Thyroid gland (tissue), 4 donors: ENCODE data around the gene NF1. TPM values are rescaled to one million over a fixed set of nuclear protein-coding genes. Genes with fewer than 3 reads are reported as not detected.

Experiments
- DNase-seq, 2 donors: peaks; one replicate each; pipeline ENCODE4 v3.0.0-alpha.2; 2019
- H3K27ac ChIP-seq, 3 donors: fragments of 200-600 bp; sonication (generic); 1 replicate in 2 of 3; 2 replicates in 1 of 3; pipeline ENCODE4 v1.5.1; 2016 to 2019; ENCODE audit warnings: mild to moderate bottlenecking in 1 of 3, moderate library complexity in 1 of 3
- H3K27me3 ChIP-seq: fragments of 200-600 bp; sonication (generic); one replicate; pipeline ENCODE4 v1.5.1; 2019
- H3K36me3 ChIP-seq, 2 donors: fragments of 200-600 bp; sonication (generic); one replicate each; pipeline ENCODE4 v1.5.1; 2016 to 2019
- H3K4me1 ChIP-seq, 2 donors: fragments of 200-600 bp; sonication (generic); one replicate each; pipeline ENCODE4 v1.5.1; 2017 to 2019
- H3K4me3 ChIP-seq, 3 donors: fragments of 200-600 bp; sonication (generic); replicated peaks in 1 of 3; 1 replicate in 2 of 3; 2 replicates in 1 of 3; pipeline ENCODE4 v1.5.1; 2016; ENCODE audit warnings: mild to moderate bottlenecking in 1 of 3
- H3K9me3 ChIP-seq: fragments of 200-600 bp; sonication (generic); one replicate; pipeline ENCODE4 v1.5.1; 2017
- POLR2A ChIP-seq, 2 donors: fragments of 450-650 bp; IDR thresholded peaks; one replicate each; pipeline ENCODE4 v1.6.1; 2017; ENCODE audit warnings: antibody characterized with exemption in 2 of 2, mild to moderate bottlenecking in 2 of 2, moderate library complexity in 1 of 2
- WGBS, 2 donors: methylation state at CpG; one replicate each; pipeline ENCODE4 v1.1.5; 2017; 5-methylcytosine and 5-hydroxymethylcytosine counted together
- intact Hi-C: fragments of 100-400 bp; cut with DNase I; formaldehyde crosslinking; loops from one replicate; pipeline ENCODE4 v1.15.1; 2023
- total RNA-seq, 4 donors: library from RNA; depleted of rRNA; stranded (reverse); fragments of >200 nt; gene quantifications; one replicate each; pipeline ENCODE4 v1.2.3, GENCODE V29; 2016
- TF ChIP-seq, protein P1 (sequence below), 6 experiments: fragments of 200-600 bp in 3 of 6; fragments of 450-650 bp in 3 of 6; sonication (generic) in 3 of 6; IDR thresholded peaks; one replicate each; pipeline ENCODE4 v1.5.1; 2016 to 2019; ENCODE audit warnings: antibody characterized with exemption in 6 of 6, mild to moderate bottlenecking in 2 of 6, inconsistent platforms in 1 of 6, moderate library complexity in 1 of 6

Gene NF1
- total RNA-seq, 4 donors from 2014 or later, result 102 to 208 (median 129) TPM

- Histone ChIP-seq H3K27ac (no peak overlapping the region), H3K27me3 (no peaks in the 10 kb centered on the region), H3K9me3 (no peaks in the 10 kb centered on the region), H3K4me3 (no peak overlapping the region), H3K36me3 (no peaks in the 10 kb centered on the region), H3K4me1 (no peaks in the 10 kb centered on the region)
- no peak for DNase-seq
- intact Hi-C loops, result no loop called here
- 82 to 89% methylated on average over 19 of the region's 19 CpGs for WGBS, 2 donors
- no peak for TF ChIP-seq POLR2A (IDR thresholded peaks at IDR 0.05)
- TF ChIP-seq, protein P1, sequence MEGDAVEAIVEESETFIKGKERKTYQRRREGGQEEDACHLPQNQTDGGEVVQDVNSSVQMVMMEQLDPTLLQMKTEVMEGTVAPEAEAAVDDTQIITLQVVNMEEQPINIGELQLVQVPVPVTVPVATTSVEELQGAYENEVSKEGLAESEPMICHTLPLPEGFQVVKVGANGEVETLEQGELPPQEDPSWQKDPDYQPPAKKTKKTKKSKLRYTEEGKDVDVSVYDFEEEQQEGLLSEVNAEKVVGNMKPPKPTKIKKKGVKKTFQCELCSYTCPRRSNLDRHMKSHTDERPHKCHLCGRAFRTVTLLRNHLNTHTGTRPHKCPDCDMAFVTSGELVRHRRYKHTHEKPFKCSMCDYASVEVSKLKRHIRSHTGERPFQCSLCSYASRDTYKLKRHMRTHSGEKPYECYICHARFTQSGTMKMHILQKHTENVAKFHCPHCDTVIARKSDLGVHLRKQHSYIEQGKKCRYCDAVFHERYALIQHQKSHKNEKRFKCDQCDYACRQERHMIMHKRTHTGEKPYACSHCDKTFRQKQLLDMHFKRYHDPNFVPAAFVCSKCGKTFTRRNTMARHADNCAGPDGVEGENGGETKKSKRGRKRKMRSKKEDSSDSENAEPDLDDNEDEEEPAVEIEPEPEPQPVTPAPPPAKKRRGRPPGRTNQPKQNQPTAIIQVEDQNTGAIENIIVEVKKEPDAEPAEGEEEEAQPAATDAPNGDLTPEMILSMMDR (IDR thresholded peaks at IDR 0.05), result no peak
Measured at GRCh38 chr17:31404028-31404949, 309.5 kb downstream of the NF1 start.

- TF ChIP-seq, protein P1 (IDR thresholded peaks at IDR 0.05), result no peak
- TF ChIP-seq POLR2A (IDR thresholded peaks at IDR 0.05), result no peak
- Histone ChIP-seq H3K4me1 (no peaks in the 10 kb centered on the region), H3K27ac (no peak overlapping the region), H3K9me3 (no peaks in the 10 kb centered on the region), H3K27me3 (no peaks in the 10 kb centered on the region), H3K4me3 (no peak overlapping the region), H3K36me3 (no peaks in the 10 kb centered on the region)
- WGBS, 2 donors, result 48 to 59% methylated on average over 3 to 5 of the region's 5 CpGs
- no peak for DNase-seq
- intact Hi-C loops, result no loop called here
Measured at GRCh38 chr17:31405890-31406371, 311.2 kb downstream of the NF1 start.

DNA sequence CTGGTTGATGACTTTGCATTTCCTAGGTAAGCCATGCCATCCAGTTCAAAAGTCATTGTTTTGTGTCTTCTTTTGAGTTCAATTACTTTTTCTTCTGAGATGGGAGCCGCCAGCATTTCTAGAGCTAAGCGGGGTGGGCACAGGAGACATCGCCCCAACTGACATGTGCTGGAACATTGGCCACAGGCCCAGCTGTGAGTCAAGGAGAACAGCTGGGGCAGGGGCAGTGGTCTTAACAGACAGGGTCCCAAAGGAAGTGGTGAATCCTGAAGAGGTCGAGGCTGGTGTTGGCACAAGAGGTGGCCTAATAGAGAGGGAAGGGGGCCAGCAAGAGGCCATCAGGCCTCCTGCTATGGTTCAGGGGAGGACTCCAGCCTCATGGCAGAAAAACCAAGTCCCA, 313.8 kb downstream of the NF1 start:
- H3K4me1 ChIP-seq, result no peaks in the 10 kb centered on the region
- no peak overlapping the region for H3K4me3 ChIP-seq
- TF ChIP-seq POLR2A (IDR thresholded peaks at IDR 0.05), result no peak
- TF ChIP-seq, protein P1 (IDR thresholded peaks at IDR 0.05), result no peak
- H3K36me3 ChIP-seq, result no peaks in the 10 kb centered on the region
- no peaks in the 10 kb centered on the region for H3K9me3 ChIP-seq
- intact Hi-C loops, result no loop called here
- no peak for DNase-seq
- no peak overlapping the region for H3K27ac ChIP-seq
- H3K27me3 ChIP-seq, result no peaks in the 10 kb centered on the region
- 71 to 82% methylated on average over 4 of the region's 4 CpGs for WGBS, 2 donors

GRCh38 chr17:31411707-31412285, 317.0 kb downstream of the NF1 start:
- DNase-seq, result no peak
- Histone ChIP-seq H3K4me3 (no peak overlapping the region), H3K9me3 (no peaks in the 10 kb centered on the region), H3K36me3 (no peaks in the 10 kb centered on the region), H3K27me3 (no peaks in the 10 kb centered on the region), H3K27ac (no peak overlapping the region), H3K4me1 (no peaks in the 10 kb centered on the region)
- TF ChIP-seq POLR2A (IDR thresholded peaks at IDR 0.05), result no peak
- TF ChIP-seq, protein P1 (IDR thresholded peaks at IDR 0.05), result no peak
- WGBS, 2 donors, result 75 to 80% methylated on average over 10 to 11 of the region's 13 CpGs
- intact Hi-C loops, result no loop called here

GRCh38 chr17:31412511-31412910, 317.7 kb downstream of the NF1 start:
- Histone ChIP-seq H3K27me3 (no peaks in the 10 kb centered on the region), H3K27ac (no peak overlapping the region), H3K36me3 (no peaks in the 10 kb centered on the region), H3K9me3 (no peaks in the 10 kb centered on the region), H3K4me1 (no peaks in the 10 kb centered on the region), H3K4me3 (no peak overlapping the region)
- intact Hi-C loops, result no loop called here
- DNase-seq, result no peak
- WGBS, 2 donors, result 60 to 67% methylated on average over 3 to 6 of the region's 6 CpGs
- TF ChIP-seq, protein P1 (IDR thresholded peaks at IDR 0.05), result no peak
- TF ChIP-seq POLR2A (IDR thresholded peaks at IDR 0.05), result no peak
